Kidney epithelial cell (primary cell): ENCODE results near the gene THEM5. TPM values are rescaled to one million over a fixed set of nuclear protein-coding genes. Genes with fewer than 3 reads are reported as not detected.

Source experiments
- DNase-seq: peaks from one replicate; pipeline ENCODE4 v3.0.0-alpha.2; 2010; ENCODE audit warnings: low read depth
- H3K27me3 ChIP-seq: 2 replicates; pipeline ENCODE4 v1.6.0; 2011; ENCODE audit warnings: low read length; ENCODE audit not compliant: control insufficient read depth, insufficient read depth
- H3K36me3 ChIP-seq: 2 replicates; pipeline ENCODE4 v1.5.1; 2011; ENCODE audit warnings: low read length; ENCODE audit not compliant: control insufficient read depth, insufficient read depth
- H3K4me3 ChIP-seq: 2 replicates; pipeline ENCODE4 v1.5.1; 2011; ENCODE audit warnings: low read depth, mild to moderate bottlenecking, control low read depth, low read length
- CTCF ChIP-seq: IDR thresholded peaks from 2 replicates; pipeline ENCODE4 v1.5.1; 2011; ENCODE audit warnings: mild to moderate bottlenecking, moderate library complexity, low read length, control low read depth, inconsistent platforms; ENCODE audit not compliant: insufficient read depth, poor library complexity, severe bottlenecking
- total RNA-seq: library from RNA; depleted of rRNA; stranded (reverse); fragments of >200 nt; gene quantifications from 2 replicates; pipeline ENCODE4 v1.2.3, GENCODE V29; 2015

Gene THEM5
- total RNA-seq, 1 donor from 2014 or later, result not detected

GRCh38 chr1:151805066-151805820 is 48.3 kb downstream of the THEM5 start, which contains the start of gene LINGO4:
Gene LINGO4 (minus strand): TSS chr1:151805419. CDS start chr1:151802704, 2,715 bp downstream.
- H3K27me3 ChIP-seq, result peaks cover 44% of the 10 kb centered on the region
- H3K4me3 ChIP-seq, result no peak within 1 kb of the TSS
- TF ChIP-seq CTCF, result no peak
- no peaks in the 10 kb centered on the region for H3K36me3 ChIP-seq
- DNase-seq, result no peak

GRCh38 chr1:151803915-151804314 is 49.6 kb downstream of the THEM5 start:
- TF ChIP-seq CTCF, result no peak
- Histone ChIP-seq H3K36me3 (no peaks in the 10 kb centered on the region), H3K27me3 (peaks cover 55% of the 10 kb centered on the region), H3K4me3 (no peak overlapping the region)
- no peak for DNase-seq

GRCh38 chr1:151803164-151803563 is 50.3 kb downstream of the THEM5 start:
- Histone ChIP-seq H3K27me3 (peaks cover 54% of the 10 kb centered on the region), H3K36me3 (no peaks in the 10 kb centered on the region), H3K4me3 (no peak overlapping the region)
- DNase-seq, result no peak
- TF ChIP-seq CTCF, result no peak

- Histone ChIP-seq H3K36me3 (no peaks in the 10 kb centered on the region), H3K4me3 (no peak overlapping the region), H3K27me3 (peaks cover 47% of the 10 kb centered on the region)
- TF ChIP-seq CTCF, result no peak
- no peak for DNase-seq
Measured at GRCh38 chr1:151802372-151802771, 51.1 kb downstream of the THEM5 start.

- DNase-seq, result no peak
- H3K36me3 ChIP-seq, result no peaks in the 10 kb centered on the region
- TF ChIP-seq CTCF, result no peak
- no peak overlapping the region for H3K4me3 ChIP-seq
- H3K27me3 ChIP-seq, result peaks cover 46% of the 10 kb centered on the region
Measured at GRCh38 chr1:151801846-151802245, 51.7 kb downstream of the THEM5 start.
